SHP77 (cell line): ENCODE measurements around the gene WNT2.
"Not testable (repeated sequence)": the region's sequence is repeated elsewhere in the genome, so short reads cannot be mapped to it uniquely, and the experiment has no call there.

Source experiments
- DNase-seq, 2 experiments: peaks; one replicate each; lab custom pipeline; 2025; lab: John Stamatoyannopoulos, UW

WNT2 gene

DNA sequence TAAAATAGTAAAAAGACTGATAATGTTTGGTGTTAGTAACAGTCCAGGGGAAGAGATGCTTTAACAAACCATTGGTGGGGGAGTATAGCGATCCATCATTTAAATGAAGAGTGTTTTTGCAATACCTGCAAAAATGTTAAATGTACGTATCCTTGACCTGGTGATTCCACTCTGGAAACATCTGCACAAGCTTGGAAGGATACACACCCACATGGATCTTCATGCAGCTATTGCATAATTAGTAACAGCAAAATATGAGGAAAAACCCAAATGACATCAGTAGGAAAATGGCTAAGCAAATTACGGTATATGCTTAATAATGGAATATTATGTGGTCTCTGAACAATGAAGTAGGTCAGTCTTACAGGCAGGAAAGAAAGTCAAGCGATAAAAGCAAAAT lies 20.5 kb downstream of the WNT2 start:
- no peak for DNase-seq

DNA sequence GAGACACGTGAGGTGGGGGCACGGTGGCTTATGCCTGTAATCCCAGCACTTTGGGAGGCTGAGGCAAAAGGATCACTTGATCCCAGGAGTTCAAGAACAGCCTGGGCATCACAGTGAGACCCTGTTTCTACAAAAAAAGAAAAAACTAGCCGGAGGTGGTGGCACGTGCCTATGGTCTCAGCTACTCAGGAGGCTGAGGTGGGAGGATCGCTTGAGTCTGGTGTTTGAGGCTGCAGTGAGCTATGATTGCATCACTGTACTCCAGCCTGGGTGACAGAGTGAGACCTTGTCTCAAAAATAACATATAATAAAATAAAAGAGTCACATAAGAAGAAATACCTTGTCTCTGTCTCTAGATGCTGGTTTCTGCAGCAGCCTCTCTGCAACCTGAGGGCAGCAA lies 22.4 kb downstream of the WNT2 start:
- DNase-seq, result not testable (repeated sequence)

DNA sequence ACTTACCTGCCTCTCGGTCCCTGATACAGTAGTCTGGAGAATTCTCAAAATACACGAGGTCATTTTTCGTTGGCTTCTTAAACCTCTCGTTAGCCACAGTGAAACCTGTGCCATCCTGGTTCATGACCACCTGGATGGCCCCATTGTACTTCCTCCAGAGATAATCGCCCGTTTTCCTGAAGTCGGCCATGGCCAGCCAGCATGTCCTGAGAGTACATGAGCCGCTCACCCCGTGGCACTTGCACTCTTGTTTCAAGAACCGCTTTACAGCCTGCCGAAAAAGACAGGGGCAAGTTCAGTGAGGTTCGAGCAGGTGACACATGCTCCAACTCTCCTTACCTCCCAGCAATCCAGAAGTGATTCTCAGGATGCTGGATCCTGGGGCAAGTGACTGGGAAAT lies 25.3 kb downstream of the WNT2 start:
- DNase-seq, result no peak

DNA sequence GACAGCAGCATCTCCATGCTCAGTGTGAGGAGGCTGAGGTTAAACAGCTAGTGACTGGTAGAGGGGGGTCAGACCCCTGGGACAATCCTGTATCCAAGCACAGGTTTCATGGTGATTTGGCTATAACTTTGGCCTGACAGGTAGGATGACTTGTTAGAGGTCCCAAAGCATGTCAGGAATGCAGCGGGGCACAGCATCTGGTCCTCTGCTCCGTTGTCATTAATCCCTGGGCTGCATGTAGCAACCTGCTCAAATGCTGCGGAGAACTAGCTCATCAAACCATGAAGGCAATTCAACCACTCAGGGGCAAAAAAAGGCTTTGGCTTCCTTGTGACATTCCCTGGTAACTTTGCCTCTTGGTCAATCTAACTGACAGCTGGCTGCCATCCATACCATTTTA lies 26.8 kb downstream of the WNT2 start:
- DNase-seq, result no peak

DNA sequence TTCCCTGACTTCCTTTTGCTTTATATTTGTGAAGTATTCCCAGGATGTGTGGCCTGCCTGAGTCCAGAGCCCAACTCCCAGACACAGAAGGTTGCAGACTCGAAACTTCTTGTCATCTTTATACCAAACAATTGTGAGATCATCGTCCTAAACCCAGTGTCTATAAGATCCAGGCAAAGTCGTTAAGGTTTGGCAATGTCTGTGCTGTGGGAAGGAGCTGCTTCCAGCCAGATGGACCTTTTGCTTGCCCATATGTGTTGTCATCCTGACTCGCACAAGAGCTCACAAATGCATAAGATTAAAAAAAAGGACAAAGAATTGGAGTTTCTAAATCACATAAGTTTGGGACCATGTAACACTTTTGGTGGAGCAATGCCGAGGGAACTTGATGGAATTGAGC lies 37.0 kb downstream of the WNT2 start:
- no peak for DNase-seq

DNA sequence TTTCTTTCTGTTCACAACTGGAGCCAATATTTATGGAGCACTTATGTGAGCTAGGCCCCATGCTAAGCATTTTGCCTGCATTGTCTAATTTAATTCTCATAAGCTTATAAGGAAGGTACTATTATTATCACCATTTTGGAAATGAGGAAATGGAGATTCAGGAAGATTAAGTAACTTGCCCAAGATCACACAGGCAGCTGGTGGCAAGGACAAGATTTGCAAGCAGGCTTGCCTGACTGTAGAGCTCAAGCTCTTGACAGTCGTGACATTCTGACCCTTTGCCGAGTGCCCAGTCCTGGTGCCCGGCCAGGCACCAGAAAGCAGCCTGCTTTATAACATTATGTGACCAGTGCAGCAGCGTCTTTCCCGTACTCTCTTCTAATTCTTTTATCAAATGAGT lies 38.2 kb downstream of the WNT2 start:
- no peak for DNase-seq

DNA sequence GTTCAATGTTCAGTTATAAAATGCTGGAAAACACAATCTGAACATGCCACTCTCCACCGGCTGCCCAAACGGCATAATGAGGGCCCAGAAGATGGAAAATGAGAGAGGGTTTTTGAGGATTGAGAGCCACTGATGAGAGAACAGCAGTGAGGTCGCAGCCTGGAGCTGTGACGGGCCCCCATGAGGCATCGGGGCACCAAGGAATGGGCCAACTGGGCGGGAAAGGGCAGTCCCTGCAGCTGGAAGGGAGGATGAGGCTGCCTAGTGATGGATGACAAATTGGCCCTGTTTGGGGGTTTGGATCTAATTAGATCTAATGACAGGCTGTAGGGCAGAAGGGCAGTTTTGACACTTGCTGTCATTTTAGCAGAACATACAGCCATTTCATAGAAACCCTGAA lies 39.1 kb downstream of the WNT2 start:
- DNase-seq, result no peak

DNA sequence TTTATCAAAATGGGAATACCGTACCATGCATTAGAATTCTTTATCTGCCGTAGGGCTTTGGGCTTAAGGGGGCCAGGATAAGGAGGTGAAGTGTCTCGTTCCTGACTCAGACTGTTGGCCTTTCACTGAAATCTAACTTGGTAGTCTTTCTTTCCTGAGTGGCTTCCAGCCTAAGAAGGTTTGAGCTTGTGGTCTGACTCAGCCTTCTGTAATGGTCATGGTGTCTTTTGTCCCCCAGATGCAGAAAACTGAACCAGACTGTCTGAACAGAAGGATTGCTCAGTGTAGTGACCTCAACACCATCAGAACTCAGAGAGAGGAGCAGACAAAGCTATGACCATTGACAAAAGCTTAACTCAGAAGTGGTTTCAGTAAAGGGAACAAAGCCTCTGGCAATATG lies 39.5 kb downstream of the WNT2 start:
- DNase-seq, result no peak

DNA sequence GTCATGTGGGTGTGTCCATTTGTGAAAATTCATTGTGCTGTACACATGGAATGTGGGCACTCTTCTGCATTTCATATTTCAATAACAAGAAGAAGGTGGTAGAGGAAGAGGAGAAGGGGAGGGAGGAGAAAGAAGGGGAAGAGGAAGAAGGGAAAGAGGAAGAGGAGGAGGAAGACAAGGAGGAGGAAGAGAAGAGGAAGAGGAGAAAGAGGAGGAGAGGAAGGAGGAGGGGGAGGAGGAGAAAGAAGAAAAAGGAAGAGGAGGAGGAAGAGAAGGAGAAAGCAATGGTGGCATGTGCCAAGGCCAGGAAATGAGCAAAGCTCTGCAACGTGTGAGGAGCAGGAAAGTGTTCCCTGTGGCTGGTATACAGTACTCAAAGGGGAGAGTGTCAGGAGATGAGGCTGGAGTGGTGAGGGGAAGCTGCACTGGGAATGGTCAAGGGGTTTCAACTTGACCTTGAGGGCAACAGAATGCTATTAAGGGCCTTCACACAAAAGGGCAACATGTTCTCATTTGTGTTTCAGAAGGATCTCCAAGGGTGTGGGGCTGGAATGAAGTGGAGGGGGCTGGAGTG lies 40.5 kb downstream of the WNT2 start:
- DNase-seq, result no peak

DNA sequence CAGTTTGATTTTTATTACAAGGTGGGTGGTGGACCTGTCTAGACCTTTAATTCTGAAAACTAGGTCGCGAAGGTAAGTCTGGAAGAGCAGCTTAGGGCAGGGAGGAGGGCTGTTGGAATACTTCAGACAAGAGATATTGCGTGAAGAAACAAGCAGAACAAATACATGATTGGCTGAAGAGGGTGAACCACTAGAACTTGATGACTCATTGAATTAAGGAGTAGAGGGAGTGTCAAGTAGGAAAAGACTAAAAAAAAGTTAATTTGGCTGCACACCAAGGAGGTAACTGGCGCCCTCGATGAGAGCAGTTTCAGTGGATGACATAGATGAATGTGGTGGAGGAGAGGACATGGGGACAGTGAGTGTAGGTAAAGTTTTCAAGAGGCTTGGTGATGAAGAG lies 41.3 kb downstream of the WNT2 start:
- no peak for DNase-seq

DNA sequence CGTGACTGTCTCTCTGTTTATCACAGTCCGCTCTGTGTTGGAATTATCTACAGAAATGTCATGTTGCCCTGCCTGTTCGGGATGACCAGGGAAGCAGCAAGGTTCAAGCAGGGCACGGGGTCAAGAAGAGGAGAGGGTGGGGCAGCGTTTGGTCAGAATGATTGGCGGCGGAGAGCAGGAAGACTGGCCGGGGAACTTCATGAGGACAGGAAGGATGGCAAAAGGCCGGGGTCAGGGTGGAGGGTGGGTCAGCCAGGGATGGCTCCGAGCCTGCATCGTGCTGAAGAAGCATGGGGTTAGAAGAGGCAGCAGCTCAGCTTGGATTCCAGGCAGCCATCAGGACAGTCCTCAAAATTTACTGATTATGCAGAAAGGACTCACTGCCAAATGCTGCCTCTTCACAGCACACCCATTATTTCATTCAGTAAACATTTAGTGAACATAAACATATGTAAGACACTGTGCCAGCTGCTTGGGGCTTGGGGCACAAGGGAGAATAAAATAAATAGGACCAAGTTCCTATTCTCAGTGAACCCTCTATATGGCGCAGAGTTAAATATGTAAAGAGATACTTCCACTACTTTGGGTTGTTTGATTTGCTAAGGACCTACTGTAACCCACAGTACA lies 42.8 kb downstream of the WNT2 start:
- no peak for DNase-seq

DNA sequence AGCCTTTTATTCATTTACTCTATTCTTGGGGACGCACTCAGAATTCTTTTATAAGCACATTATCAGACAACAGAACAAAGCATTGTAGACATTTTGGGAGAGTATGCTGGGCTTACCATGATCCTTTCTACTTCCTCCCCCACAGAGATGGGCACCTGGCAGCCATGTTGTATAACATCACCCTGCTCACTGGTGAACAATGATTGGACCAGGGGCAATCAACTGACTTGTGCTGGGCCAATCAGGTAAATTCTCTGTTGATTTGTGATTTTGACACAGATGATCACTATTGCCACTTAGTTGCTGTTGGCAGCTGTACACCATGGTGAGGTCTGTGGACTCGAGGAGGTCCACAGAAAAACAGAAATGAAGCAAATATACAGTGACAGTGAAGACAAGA lies 43.7 kb downstream of the WNT2 start:
- DNase-seq, result no peak

DNA sequence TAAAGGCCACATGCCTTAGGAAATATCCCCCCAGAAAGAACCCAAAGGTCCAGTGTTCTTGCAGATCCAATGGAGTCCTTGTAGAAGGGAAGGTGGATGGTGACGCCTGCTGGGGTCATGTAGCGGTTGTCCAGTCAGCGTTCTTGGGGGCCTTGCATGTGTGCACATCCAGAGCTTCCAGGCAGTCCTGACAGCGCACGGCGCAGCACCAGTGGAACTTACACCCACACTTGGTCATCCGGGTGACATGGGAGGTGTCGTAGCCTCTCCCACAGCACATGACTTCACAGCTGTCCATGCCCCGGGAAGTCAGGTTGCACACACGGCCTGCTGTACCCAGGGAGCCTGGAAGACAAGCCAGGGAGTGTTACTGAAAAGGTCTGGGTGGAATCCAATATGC lies 44.8 kb downstream of the WNT2 start:
- no peak for DNase-seq

DNA sequence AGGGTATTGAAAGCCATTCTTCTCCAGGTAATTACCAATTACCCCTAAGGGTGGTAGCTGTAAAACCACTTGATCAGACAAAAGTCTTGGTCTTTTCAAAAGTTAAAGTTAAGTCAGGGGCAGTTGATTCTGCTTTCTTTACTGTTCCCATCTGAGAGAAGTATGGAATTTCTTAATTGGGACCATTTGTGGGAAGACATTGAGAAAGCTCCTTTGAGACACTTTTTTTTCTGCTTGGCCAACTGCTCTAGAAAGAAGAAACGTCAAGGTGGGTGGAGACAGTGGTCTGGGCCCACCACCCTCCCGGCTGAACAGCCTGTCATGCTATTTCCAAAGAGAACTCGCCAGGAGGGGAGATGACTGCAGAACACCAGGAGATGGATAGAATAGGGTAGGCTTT lies 45.3 kb downstream of the WNT2 start:
- no peak for DNase-seq

DNA sequence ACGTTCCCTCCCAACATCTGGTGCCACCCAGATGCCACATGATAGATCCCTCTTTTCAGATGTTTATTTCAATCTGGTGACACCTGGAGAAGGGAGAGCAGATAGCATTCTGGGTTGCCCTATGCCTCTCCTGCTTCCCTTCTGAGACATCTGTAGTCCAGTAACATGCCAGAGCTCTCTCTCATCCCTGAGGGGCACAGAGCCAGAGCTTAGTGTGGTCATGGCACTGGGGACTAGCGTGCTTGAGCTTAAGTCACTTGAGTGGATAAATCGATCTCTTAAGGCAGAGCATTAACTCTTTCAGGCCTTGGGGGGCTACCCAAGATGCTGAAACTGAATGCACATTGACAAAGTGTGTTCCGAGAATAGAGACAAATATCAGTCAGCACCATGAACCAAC lies 47.9 kb downstream of the WNT2 start:
- DNase-seq, result no peak

DNA sequence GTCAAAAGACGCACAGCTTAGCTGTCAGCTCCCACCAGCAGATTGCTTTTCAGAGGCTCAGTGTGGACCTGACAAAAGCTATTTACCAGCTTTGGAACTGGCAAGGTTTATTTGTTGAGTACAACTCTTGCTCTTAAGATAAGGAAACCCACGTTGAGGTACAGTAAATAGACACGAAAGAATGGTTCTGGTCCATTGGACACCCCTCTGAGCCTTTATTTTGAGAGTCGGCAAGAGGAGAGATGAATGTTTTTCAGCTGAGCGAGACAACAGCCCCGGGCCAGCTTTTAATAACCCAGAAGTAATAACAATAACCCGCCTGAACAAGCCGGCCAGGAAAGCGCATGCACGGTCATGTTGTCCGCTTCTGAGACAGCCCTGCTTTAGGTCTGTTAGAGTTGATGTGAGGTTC lies 49.0 kb downstream of the WNT2 start:
- no peak for DNase-seq

DNA sequence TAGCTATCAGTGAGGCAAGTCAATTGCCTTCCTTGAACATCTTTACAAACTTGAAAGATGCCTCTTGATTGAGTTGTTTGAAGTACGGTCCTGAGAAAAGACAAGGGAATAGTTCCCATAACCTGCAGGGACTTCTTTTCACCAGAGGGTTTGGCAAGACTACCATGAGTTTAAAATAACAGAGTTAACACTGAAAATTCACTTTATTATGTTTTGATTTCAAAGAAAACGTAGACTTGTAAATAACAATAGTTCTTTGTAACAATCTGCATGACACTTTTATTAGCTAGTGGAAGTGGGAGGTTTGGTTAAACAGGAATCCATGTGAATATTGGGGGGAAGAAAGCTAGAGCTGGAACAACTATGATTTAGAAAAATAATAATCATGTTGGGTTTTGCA lies 49.5 kb downstream of the WNT2 start:
- DNase-seq, result no peak

DNA sequence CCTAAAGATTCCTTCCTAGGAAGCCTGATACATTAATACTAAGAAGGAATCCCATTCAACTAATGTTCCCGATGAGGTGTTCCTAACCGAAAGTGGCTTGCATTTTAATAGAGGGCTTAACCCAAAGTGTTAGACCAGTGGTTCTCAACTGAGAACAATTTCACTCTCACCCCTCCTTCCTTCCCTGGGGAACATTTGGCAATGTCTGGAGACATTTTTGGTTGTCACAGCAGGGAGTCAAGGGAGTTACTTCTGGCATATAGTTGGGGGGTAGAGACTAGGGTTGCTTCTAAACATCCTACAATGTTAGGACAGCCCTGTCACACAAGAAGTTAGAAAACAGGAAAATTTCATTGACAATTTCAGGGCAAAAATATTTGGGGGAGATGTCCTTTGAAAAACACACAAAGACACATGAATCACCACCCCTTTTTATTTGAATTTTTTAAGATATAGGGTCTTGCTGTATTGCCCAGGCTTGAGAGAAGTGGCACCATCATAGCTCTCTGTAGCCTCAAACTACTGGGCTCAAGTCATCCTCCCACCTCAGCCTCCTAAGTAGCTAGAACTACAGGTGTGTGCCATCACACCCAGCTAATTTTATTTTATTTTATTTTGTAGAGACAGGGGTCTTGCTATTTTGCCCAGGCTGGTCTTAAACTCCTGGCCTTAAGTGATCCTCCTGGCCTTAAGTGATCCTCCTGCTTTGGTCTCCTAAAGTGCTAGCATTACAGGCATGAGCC lies 50.7 kb downstream of the WNT2 start:
- DNase-seq, result no peak

DNA sequence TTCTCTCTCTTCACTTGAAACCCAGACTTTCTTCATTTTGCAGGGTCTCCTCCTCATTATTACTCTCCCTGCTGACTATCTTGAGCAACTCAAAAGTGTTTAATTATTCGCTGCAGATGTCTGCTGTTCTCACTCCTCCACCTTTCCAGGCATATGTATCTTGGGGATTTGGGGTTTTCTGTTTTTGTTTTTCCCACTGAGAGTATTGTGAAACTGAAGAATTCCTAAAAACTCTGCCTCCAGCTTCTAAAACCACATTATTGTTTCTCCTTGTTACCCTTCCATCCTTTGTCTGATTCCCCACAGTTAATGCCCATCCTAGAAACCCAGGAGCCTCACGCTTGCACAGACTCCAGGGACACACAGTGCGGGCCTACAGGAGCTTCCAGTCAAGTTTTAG lies 51.3 kb downstream of the WNT2 start:
- DNase-seq, result no peak

DNA sequence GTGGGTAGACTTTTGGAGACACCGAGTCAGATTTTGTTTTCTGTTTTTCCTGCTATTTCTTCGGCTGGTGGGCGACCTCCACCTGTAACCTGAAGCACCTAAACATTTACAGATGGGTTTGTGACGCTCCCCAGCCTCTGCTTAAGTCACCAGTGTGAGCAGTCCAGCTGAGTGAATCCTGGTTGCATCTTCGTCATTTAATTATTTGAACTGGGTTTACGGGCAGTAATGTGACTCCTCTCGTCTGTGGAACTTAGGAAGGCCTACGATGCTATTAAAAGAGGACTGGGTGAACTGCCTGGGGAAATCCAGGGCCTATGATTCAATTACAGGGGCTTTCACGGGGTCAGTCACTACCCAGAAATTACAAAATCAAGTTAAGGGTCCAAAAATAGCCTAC lies 52.5 kb downstream of the WNT2 start:
- DNase-seq, result no peak

DNA sequence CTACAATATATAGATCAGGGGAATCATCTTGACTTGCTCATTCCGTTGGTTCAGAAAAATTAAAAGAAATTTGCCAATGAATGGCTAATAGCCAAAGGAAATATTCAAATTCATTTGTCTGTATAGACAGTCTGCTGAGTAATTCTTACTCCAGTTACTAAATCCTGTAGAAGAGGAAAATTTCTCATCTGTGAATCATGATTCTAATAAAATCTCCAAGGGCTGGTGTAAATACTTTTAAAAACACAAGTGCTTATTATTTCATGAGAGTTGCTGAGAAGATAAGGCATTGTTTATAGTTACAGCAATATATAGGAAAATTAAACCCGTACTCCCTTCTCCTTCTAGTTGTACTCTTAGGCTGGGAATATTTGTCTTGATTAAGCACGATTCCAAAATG lies 53.0 kb downstream of the WNT2 start:
- no peak for DNase-seq

DNA sequence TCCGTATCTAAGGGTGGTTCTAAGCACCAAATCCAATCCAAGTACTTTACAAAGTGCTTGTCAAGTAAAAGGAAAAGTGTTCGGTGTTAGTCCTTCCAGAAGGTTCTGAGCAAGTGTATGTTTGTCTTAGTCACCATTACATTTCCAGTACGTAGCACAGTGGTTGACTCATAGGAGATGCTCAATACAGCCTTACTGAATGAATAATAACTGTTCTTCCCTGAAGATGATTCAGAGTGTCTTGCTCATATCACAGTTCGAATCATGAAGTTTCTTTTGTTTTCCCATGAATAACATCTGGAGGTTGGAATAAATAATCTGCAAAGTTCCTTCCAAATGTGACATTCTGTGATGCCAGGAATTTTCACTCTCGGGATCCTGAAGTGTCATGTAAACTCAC lies 53.4 kb downstream of the WNT2 start:
- DNase-seq, result no peak

DNA sequence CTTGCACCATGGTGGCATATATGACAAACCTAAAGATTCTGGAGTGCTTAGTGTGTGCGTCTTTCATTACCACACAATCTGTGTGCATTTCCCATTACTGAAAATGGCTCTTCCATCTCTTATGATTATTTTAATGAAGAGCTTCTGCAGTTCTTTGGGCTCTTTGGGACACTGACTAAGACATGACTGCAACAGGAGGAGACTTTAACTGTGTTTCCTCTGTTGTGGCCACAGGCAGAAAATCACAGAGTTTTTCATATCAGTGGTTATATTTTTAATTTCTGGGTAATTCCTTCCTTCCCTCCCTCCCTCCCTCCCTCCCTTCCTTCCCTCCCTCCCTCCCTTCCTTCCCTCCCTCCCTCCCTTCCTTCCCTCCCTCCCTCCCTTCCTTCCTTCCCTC lies 58.1 kb downstream of the WNT2 start:
- DNase-seq, result no peak

DNA sequence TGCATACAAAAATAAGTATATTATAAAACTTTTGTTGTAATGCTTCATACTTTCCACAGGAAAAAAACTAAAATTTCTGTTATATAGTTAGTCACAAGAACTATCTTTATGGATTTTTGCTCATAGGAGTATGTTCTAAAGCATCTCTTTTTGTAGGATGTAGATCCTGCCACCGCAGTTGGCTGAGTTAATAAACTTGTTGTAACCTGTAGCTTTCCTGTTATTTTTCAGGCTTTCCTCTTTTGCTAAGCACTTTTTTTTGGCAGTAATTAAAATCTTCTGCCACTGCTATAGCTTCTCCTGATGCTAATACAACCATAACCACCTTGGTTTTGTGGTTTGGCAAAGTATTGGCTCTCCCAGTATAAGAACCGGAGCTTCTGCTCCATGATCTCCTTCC lies 60.3 kb downstream of the WNT2 start:
- no peak for DNase-seq
